Retinal pigment epithelial cell (primary cell): ENCODE measurements around the gene LRCH1.

Source experiments
- DNase-seq: peaks from one replicate; pipeline ENCODE4 v3.0.0-alpha.2; 2010; ENCODE audit warnings: low read depth
- H3K4me3 ChIP-seq: 2 replicates; pipeline ENCODE4 v1.5.1; 2011; ENCODE audit warnings: mild to moderate bottlenecking, low read length, control low read depth, moderate library complexity
- TF ChIP-seq, protein P1 (sequence below): conservative IDR thresholded peaks from 2 replicates; pipeline ENCODE4 v1.5.1; 2011; ENCODE audit warnings: low read depth, low read length, control low read depth, inconsistent platforms

The LRCH1 gene

DNA sequence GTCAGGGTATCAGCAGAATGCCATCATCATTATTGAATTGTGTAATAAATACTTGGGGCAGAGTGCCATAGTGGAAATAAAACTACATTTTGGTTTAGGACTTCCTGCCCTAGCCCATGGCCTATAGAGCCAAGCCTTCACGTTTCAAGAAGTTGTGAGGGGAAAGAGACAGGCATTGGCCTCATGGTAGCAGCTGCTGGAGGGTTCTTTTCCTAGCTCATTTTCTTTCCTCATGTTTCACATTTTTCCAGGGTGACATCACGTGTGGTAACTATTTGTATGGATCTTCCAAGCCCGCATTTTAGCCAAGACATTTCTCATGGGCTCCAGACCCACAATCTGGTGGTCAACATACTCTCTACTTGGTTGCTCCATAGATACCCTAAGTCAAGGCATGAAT lies 80.4 kb downstream of the LRCH1 start:
- DNase-seq: no peak
- TF ChIP-seq, protein P1, sequence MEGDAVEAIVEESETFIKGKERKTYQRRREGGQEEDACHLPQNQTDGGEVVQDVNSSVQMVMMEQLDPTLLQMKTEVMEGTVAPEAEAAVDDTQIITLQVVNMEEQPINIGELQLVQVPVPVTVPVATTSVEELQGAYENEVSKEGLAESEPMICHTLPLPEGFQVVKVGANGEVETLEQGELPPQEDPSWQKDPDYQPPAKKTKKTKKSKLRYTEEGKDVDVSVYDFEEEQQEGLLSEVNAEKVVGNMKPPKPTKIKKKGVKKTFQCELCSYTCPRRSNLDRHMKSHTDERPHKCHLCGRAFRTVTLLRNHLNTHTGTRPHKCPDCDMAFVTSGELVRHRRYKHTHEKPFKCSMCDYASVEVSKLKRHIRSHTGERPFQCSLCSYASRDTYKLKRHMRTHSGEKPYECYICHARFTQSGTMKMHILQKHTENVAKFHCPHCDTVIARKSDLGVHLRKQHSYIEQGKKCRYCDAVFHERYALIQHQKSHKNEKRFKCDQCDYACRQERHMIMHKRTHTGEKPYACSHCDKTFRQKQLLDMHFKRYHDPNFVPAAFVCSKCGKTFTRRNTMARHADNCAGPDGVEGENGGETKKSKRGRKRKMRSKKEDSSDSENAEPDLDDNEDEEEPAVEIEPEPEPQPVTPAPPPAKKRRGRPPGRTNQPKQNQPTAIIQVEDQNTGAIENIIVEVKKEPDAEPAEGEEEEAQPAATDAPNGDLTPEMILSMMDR: no peak
- no peak overlapping the region for H3K4me3 ChIP-seq

DNA sequence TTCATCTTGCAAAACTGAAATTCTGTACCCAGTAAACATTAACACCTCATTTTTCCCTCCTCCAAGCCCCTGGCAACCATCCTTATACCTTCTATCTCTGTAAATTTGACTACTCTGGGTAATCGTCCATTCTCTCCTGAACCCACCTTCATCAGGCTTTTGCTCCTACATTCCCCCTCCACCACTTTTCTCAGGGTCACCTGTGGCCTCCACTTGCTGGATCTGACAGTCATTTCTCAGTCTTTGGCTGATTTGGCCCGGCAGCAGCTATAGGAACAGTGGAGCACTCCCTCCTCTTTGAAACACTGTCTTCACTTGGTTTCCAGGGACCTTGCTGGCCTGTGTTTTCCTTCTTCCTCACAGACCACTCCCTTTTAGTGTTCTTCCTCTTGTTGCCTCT lies 83.5 kb downstream of the LRCH1 start:
- no peak for DNase-seq
- TF ChIP-seq, protein P1: no peak

DNA sequence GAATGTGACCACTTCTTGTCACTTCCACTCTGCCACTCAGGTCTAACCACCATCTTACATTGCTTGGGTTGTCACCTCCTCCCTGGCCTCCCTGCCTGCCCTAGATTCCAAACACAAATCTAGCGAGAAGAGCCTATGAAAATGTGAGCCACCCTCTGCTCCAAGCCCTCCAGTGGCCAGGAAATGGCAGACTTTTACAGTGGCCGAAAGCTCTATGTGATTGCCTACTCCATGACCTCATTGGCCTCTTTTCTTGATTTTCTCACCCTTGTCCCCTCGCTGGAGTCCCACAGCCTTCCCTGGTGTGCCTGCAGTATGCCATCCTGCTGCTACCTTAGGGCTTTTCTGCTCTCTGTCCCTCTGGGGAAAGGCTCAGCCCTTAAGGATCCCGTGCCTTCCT lies 84.2 kb downstream of the LRCH1 start:
- DNase-seq: no peak
- H3K4me3 ChIP-seq: no peak overlapping the region
- TF ChIP-seq, protein P1: no peak

More for the DNA sequence above, 83.5 kb downstream of the LRCH1 start:
- no peak overlapping the region for H3K4me3 ChIP-seq

DNA sequence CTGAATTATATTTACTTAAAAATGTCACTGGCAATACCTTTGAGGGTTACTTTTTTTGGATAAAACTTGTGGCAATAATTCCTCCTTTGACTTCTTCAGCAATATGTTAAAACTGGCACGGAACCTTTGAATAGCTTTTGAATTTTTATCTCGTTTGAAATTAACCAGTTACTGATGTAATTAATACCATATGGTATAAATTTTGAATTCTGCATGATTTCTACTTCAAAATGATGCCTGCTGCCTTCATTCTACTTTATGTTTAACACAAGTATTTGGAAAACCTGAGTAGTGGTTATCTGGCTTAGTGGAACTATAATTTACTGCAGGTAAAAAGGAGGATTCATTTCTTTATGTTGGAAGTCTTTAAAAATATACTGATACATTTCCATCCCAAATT lies 85.3 kb downstream of the LRCH1 start:
- TF ChIP-seq, protein P1: no peak
- DNase-seq: no peak
- H3K4me3 ChIP-seq: no peak overlapping the region

DNA sequence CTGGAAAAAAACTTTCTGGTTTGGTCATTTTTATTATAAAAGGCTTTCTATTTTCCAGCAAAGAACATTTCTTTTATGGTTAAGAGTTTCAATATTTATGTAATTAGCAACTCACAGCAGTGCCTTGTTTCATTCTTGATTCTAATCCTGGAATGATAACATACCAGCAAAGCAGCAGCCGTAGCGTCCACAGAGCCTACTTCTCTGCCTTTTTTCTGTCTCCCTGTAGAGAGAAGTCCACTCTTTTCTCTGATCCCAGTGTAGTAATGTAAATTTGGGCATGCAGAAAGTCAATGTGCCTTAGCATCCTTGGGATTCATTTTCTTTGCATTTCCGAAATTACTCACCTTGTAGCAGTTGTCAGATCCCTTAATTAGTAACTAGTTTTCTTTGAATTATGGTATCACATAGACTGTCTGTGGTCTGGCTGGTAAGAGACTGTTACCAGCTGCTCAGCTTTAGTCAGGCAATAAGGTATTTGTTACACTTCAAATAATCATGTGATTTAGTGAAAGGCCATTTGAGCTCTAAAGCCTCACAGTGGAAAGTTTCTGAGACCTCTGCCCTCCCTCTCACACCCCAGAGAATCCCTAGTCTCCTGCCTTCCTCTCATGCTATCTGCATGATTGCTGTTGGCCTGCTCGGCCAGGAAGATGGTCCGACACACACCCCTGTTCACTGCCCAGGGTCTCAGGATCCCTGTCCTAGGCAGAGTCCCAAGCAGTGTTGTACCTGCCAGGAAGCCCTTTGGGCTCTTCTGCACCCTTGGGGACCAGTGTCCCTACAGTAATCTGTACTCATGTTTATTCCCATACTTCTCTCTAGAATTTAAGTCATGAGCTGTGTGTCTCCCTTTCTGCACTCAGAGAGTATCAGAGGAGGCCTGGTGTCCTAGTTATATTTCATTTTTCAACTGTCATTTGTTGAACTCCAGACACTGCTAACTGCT lies 86.3 kb downstream of the LRCH1 start:
- H3K4me3 ChIP-seq: no peak overlapping the region
- DNase-seq: no peak
- TF ChIP-seq, protein P1: no peak

DNA sequence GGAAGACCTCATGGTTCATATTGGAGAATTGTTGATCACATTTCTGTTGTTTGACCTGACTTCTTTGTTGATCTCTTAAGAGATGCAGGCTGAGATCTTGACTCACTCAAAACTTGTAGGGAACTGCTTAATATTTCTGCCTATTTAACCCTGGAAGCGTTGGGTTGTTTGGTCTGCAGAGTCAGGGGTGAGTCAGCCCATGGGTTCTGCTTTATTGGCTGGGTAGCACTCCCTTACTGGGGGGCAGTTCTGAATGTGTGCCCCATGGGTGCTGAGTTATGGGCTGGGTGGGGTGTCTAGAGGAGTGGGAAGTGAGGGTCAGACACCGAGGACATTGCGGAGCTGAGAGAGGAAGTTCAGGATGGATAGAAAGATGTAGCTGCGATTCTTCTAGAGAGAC lies 87.9 kb downstream of the LRCH1 start:
- no peak overlapping the region for H3K4me3 ChIP-seq
- DNase-seq: no peak
- TF ChIP-seq, protein P1: no peak

DNA sequence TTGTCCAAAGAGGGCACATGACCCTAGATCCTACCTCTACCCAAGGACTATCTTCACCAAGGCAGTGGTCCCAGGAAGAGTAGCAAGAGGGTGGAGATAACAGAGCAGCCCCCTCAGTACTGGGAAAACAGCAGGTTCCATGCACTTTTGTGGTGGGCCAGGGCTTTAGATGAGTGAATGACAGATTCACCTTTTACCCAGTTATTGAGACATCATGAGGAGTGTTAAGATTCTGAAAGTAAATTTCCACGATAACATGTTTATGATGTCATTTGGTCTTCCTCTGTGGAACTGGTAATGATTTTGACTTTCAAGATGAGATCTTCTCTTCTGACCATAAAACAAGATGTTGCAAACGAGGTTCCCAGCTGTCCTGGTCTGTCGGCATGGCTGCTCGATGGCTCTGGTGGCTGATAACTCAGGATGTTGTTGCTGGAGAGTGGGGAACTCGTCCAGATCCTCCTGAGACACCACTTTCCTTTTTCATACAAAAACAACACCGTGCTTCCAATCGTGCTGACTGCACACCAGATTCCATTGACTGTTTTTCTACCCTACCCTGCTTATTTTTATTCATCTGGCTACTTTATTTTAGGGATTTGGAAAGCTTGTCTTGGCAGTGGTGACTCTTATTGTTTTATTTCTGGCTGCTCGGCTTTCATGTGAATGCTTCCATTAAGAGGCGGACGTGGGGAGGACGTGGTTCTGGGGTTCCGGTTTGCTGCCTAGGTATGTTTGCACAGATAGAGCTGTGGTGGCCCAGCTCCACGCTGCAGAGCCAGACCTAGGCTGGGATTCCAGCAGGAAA lies 88.5 kb downstream of the LRCH1 start:
- TF ChIP-seq, protein P1: no peak
- no peak overlapping the region for H3K4me3 ChIP-seq
- DNase-seq: no peak
